ENCODE data around the gene STK4.

The STK4 gene

GRCh38 chr20:45114465-45115385, 148.4 kb downstream of the STK4 start, which contains the start of gene WFDC5:
TSS of gene WFDC5 (minus strand) at chr20:45115174. CDS start at chr20:45115083, 91 bp downstream.
- no peak for DNase-seq

- DNase-seq = no peak
Measured at GRCh38 chr20:45115386-45115774, 149.1 kb downstream of the STK4 start.

GRCh38 chr20:45115829-45116228, 149.5 kb downstream of the STK4 start:
- no peak for DNase-seq

GRCh38 chr20:45117581-45117980, 151.3 kb downstream of the STK4 start:
- no peak for DNase-seq

GRCh38 chr20:45118028-45118427, 151.7 kb downstream of the STK4 start:
- DNase-seq = no peak

GRCh38 chr20:45119556-45120266, 153.4 kb downstream of the STK4 start:
- no peak for DNase-seq

GRCh38 chr20:45121388-45121787, 155.1 kb downstream of the STK4 start:
- DNase-seq = no peak

GRCh38 chr20:45124365-45124764, 158.1 kb downstream of the STK4 start, which contains the start of gene WFDC12:
TSS of gene WFDC12 (minus strand) at chr20:45124465. CDS start at chr20:45124447, 18 bp downstream.
- no peak for DNase-seq

- no peak for DNase-seq
Measured at GRCh38 chr20:45128099-45128498, 161.8 kb downstream of the STK4 start.

All from T-helper 2 cell (primary cell).